Measurements from ENCODE around the gene TMEM116.
A peak's percentile ranks its signal among the peaks of the same experiment; 100 is the strongest.
"Not testable (repeated sequence)": the region's sequence is repeated elsewhere in the genome, so short reads cannot be mapped to it uniquely, and the experiment has no call there.

Gene TMEM116

DNA sequence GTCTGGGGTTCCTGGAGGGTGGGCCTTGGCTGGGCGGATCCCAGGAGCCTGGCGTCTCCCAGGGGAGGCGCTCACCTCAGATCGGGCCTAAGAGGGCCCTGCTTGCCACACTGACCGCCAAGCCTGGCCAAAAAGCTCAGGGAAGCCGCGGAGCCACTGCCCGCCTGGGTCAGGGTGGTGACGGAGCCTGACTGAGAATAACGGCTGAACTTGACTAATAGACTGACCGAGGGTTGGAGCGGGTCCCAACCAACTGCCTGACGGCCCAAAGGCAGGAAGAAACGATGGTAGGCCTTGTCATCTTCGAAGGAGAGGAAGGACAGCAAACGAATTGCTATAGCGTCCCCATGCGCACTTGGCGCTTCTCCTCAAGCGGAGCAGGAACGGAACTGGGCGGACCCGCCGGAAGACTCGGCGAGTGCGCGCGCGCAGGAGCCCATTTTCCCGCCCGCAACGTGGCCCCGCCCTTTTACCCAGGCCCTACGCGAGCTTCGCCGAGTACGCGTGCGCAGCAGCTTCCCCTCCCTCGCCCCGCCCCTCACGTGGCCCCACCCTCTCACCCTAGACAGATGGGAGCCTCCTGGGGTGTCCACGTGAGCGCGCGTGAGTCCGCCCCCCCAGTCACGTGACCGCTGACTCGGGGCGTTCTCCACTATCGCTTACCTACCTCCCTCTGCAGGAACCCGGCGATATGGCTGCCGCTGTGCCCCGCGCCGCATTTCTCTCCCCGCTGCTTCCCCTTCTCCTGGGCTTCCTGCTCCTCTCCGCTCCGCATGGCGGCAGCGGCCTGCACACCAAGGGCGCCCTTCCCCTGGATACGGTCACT, at the start of gene TMEM116, which contains the start of gene ERP29:
TMEM116 (minus strand) TSS at position 391 of the 826 bp plus-strand sequence. CDS start 7,895 bp downstream, outside the sequence.
ERP29 (plus strand) TSS at position 652 of the 826 bp plus-strand sequence; CDS start at position 692, 40 bp downstream.
- peak; percentile 100 for DNase-seq

DNA sequence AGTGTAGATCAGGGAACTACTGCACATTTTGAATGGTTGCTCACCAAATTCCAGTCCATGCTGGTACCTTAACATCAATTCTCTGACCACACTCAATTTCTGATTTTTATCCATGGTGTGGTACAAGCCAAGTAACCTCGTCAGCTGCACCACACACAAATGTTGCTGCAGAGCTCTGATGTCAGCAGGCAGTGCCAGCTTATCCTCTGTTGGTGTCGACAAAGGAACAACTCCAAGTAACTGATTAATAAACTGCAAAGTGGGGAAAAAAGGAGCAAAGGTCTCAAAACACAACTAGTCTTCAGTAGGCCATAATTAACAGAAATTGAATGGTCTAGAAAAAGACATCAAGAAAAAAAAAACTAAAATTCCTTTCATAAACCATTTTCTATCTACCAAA, 48.2 kb upstream of the TMEM116 start:
- DNase-seq, result no peak

- no peak for DNase-seq
Observed at GRCh38 chr12:112049351-112049750, 36.4 kb upstream of the TMEM116 start.

DNA sequence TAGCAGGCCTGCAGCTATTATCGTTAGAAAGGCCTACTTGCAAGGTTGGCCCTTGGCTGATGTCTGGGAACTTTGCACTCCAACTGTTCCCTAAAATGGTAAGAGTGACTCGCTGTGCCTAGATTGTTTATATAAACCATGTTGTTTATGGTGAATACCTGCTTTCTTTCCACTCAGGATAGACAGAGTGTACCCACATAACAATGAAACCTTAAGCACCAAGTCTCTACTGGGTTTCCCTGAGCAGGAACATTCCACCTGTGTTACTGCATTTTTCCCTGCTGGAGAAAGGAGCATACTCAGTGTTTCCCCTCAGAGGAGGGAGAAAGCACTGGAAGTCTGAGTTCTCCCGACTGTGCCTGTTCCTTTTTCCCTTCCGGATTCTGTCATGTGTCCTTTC, 33.0 kb upstream of the TMEM116 start:
- no peak for DNase-seq

DNA sequence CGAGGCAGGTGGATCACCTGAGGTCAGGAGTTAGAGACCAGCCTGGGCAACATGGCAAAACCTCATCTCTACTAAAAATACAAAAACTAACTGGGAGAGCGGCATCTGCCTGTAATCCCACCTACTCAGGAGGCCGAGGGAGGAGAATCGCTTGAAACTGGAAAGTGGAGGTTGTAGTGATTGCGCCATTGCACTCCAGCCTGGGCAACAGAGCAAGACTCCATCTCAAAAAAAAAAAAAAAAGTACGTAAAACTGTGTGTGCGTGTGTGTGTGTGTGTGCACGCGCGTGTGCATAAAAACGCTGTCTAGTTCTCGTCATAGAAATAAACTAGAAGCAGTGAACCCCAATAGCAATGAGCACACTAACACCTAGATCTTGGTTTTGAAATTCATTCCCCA, 23.6 kb upstream of the TMEM116 start:
- DNase-seq, result not testable (repeated sequence)

- no peak for DNase-seq
Observed at GRCh38 chr12:112035219-112035785, 22.3 kb upstream of the TMEM116 start.

DNA sequence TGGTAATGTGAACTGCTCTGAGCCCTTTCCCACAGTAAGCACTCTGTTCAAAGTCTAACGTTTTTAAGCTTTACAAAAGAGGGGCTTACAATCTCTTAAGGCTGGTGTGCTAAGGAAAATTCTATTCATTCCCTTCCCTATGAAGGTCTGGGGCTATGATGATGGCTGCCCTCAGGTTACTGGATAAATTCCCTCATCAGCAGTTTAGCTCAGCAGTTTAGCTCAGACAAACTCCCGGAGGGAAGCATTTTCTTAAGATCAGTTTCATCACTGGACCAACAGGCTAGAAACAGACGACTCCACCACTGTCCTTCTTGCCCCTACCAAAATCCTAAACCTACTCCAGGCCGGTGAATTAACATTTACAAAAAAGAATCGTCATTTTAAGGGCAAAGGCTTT, 19.3 kb upstream of the TMEM116 start:
- no peak for DNase-seq

GRCh38 chr12:112031472-112031871, 18.5 kb upstream of the TMEM116 start:
- DNase-seq, result no peak

DNA sequence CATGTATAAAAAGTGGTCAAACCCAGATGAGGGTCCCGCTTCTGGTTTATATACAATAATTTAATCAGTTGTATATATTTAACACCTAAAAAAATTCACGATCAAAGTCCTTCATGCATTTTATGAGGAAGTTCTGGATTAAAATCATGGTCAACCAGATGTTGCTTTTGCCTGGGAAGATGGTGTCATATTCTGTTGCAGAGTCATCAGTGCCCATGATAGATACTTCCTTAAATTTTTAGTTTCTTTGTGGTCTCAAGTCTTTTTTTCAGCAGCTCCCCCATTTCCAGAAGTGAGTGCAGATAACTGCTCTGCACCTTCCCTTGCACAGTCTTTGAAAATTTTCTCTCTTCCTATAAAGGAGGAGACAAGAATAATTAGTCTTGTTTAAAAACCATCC, 16.3 kb upstream of the TMEM116 start:
- no peak for DNase-seq

- DNase-seq, result no peak
Observed at GRCh38 chr12:112025808-112026375, 12.9 kb upstream of the TMEM116 start.

GRCh38 chr12:112023759-112024396, 10.9 kb upstream of the TMEM116 start:
- DNase-seq, result no peak

GRCh38 chr12:112022241-112023016, 9.5 kb upstream of the TMEM116 start:
- DNase-seq, result no peak

DNA sequence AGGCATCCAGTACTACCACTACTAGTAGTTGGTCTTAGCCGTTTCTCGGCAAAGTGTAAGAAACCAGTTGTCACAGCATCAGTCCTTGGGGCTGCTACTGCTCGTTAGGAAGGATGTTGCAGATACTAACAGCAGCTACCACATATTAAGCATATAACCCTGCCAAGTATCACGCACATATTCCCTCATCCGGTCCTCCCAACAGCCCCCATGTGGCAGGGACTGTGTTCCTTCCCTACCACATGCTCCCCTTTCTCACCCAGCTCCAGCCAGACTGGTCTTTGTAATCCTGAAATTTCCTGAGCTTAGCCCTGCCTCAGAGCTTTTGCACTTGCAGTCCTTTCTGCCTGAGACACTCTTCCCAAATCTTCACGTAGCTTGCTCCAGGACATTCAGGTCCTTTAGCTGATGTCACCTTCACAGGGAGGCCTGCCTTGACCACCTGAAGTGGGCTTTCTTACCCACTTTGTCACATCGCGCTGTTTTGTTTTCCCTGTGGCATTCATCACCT, 8.0 kb upstream of the TMEM116 start:
- DNase-seq, result no peak

- no peak for DNase-seq
Observed at GRCh38 chr12:112018571-112019237, 5.7 kb upstream of the TMEM116 start.

DNA sequence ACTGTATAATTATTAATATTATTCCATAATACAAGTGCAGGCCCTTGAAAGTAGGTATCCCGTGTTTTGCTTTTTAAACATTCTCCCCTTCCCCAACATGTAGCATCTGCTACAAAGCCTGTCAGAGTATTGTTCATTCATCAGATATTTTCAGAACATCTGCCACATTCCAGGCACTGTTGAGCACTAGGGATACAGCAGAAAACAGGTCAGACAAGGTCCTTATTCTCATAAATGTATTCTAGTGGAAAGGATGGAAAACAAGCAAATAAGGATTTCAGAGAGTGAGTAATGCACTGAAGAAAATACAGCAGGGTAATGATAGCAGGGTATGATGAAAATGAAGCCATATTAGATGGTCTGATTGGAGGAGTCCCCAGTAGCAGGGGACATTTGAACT, 4.1 kb upstream of the TMEM116 start:
- DNase-seq, result no peak

- no peak for DNase-seq
Observed at GRCh38 chr12:112015938-112016337, 3.0 kb upstream of the TMEM116 start.

DNA sequence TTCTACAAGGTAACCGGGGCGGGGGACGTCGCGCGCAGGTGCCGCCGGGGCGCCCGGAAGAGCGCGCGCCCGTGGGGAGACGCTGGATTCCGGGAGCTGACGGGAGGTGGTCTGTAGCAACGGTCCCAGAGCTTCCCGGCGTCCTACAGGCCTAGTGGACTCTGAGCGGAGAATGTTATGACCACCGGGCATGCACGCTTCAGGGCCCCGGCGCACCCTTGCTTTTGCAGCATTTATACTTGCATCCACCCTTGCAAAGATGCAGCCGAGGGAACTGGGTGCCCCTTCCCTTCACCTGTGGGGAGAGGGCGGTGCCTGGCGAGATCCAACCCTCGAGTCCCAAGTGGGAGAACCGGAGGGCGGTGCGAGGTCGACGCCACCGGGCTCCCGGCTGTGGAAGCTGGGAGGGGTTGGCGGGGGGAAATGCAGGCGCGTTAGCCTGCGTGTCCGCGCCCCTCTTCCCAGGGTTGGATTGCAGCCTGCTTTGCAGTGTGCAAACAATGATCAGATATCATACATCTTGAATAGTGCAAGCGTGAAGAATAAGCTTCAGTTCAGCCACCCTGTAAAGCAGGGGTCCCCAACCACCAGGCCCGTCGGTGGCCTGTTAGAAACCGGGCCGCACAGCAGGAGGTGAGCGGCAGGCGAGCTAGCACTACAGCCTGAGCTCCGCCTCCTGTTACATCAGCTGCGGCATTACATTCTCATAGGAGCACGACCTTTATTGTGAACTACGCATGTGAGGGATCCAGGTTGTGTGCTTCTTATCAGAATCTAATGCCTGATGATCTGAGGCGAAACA, 837 bp upstream of the TMEM116 start:
- DNase-seq, result peak; percentile 81

GRCh38 chr12:112011685-112012084, 1.3 kb downstream of the TMEM116 start:
- DNase-seq, result no peak

DNA sequence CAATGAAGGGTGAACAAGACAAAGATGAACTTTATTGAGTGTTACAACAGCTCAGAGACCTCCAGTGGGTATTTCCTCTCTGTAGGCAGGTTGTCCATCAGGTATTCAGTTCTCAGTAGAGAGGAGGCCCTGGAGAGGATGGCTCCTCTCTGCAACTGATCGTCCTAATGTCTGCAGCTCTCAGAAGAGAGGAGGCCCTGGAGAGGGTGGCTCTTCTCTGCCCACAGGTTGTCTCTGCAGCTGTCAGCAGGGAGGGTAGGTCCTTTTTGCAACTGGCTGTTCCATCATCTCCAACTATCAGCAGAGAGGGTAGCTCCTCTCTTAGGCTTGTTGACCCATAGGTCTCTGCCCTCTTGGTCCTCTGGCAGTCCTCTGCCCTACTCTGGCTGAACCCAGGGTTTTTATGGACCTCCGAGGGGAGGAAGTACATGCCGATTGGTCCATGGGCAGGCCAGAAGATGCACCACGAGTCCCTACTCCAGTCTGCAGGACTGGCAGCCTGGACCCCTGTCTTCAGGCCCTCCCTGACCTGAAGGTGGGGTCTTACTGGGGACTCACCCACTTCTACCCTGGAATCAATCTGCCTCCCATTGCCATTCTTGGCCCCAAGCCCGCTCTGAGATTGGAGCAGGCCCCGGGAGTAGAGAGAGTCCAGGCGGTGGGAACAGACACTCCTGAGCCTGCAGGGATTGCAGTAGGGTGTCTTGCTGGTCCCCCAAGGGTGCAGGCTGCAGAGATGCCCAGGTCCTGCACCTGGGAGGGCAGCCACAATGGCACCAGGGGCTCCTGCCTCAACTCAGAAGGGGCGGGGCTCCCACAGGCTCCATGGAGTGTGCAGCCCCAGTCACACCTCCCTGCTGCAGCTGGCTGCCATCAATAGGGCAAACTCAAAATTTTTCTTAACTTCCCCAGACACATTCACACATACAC, 2.3 kb downstream of the TMEM116 start:
- no peak for DNase-seq

DNA sequence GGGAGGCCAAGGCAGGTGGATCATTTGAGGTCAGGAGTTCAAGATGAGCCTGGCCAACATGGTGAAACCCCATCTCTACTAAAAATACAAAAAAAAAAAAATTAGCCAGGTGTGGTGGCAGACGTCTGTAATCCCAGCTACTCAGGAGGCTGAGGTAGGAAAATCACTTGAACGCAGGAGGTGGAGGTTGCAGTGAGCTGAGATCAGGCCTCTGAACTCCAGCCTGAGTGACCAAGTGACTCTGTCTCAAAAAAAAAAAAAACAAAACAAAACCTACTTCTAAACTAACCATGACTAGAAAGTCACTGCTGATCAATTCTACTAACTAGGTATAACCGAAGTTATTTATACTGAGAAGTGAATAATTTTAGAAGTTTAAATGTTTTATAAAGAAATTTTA, 3.4 kb downstream of the TMEM116 start:
- not testable (repeated sequence) for DNase-seq
